Activated T-helper 1 cell treated with anti-CD3 and anti-CD28 coated beads, Interleukin-2, amount 50 U/mL, for 16 hours (primary cell): Measurements from ENCODE around the gene NELL1.

Source experiments
- DNase-seq, 2 donors: peaks; one replicate each; pipeline ENCODE4 v3.0.0-alpha.2; 2020; ENCODE audit warnings: low read depth in 1 of 2, low spot score in 1 of 2

The NELL1 gene

GRCh38 chr11:21546703-21547102 is 877.3 kb downstream of the NELL1 start:
- DNase-seq: no peak

DNA sequence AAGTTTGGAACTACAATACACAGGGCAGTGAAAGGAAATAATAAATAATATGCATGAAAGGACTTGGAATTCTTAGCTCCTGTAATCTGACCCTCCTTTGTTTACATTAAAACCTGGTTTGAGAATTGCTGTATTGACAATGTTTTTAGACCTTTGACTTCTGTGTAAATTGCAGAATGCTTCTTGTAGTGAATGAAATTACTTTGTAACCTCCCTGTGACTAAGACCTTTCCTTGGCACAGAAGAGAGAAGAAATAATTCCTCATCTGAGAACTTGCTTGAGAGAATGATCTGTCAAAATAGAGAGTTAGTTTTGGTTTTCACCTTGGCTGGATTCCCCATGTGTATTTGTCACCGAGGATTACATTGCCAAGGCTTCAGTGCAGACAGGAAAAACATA is 883.5 kb downstream of the NELL1 start:
- DNase-seq: no peak

DNA sequence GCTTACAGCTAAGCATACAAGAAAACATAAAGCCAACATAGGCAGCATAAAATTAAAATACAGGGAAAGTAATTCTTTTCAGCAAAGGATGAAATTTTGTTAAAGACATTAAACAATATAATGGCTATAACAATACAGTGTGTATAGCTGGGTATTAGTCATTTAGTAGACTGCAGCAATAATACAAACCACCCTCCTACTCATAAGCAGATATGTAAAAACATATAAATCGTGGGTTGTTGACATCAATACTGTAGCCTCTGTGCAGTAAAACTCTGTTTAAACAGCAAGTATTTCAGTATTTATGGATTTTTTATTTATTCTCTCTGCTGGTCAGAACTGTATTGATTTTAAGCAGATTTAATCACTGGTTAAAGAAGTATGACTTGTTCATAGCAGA is 884.4 kb downstream of the NELL1 start:
- no peak for DNase-seq

DNA sequence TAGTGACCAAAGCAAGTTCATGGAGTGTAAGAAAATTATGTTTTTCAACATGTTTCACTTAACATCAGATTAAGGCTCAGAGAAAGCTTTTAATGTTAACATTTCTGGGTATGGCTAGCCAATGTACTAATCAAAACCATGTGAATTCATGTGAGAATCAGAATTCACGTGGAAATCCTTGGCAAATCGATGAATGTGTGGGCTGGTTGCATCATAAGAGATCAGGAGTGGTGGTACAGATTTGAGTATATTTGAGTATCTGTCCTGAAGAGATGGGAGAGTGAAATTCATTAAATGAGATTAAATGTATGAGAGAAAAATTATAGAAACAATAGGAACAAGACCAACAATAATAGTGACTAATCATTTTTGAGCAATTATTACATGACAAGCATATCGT is 884.9 kb downstream of the NELL1 start:
- DNase-seq: no peak

DNA sequence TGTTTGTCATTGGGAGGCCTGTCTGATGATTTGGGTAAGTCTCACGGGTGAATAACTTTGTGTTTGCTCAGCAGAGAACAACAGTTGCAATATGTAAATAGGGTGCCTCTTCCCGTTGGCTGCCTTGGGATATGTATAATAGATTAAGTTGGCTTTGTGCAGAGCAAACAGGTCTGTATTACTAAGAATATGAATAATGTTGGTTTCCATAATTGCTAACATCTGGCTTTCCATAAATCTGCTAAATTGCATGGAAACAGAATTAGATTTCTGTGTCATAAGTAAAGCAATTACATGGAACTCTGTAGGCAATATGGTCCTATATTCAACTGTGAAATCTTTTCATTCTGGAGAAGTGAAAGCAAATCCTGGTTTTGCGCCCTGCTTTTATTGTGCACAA is 887.5 kb downstream of the NELL1 start:
- no peak for DNase-seq

DNA sequence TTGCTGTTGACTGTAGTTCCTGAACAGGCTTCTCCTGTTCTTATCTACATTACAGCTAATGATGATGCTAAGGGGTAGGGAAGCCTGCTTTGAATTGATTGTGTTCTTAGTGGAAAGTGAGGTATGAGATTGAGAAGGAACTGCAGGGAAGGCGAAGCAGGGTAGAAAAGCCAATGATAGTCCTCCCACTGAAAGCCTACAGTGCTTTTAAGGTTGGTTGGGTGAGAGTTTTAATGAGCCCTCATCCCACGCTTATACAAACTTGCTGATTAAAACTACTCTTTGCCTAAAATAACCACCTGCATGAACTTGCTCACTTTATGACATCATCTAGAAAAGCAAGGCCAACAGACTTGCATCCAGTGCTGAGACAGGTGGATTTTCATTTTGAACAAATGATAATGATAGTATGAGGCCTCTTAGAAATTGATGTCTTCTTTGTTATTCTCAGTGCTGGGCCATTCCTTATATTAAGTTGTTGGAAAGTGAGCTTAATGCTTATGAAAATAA is 891.1 kb downstream of the NELL1 start:
- DNase-seq: no peak

- no peak for DNase-seq
Observed at GRCh38 chr11:21561581-21561980, 892.2 kb downstream of the NELL1 start.

DNA sequence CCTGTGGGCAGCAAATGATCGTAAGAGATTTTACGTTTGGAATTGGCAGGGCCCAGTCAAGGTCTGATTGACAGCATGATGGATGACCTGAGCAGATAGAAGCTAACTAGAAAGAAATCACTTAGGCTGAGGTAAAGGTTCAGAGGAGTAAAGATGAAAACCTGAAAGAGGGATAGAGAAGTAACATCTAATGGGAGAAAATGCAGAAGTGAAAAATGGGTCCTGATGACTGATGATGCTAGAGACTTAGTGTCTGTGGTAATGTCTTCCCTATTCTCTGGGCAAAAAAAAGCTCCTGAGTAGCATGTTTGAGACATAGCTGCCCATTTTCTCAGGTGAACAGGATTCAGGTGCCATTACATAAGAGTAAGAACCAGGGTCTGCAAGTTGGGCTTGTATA is 894.7 kb downstream of the NELL1 start:
- DNase-seq: no peak

- no peak for DNase-seq
Observed at GRCh38 chr11:21564833-21565682, 895.7 kb downstream of the NELL1 start.

- no peak for DNase-seq
Observed at GRCh38 chr11:21566521-21567117, 897.2 kb downstream of the NELL1 start.

GRCh38 chr11:21567645-21568290 is 898.4 kb downstream of the NELL1 start:
- DNase-seq: no peak

DNA sequence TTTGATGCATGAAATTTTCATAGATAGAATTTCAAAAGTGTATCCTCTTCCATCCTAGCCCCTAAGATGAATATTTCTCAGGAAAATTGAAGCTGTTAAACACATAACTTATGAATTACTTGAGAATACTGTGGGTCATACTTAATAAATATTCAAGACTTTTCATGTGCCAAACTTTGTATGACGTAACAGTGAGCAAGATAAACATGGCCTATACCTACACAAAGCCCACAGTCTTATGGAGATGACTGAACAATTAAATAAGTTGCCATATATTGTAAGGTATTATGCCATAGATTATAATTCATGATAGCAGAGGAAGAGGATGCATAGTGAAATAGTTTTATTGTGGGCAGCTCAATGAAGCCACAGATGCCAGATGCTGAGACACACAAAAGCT is 902.8 kb downstream of the NELL1 start:
- DNase-seq: no peak

GRCh38 chr11:21582791-21583190 is 913.4 kb downstream of the NELL1 start:
- no peak for DNase-seq

GRCh38 chr11:21588754-21589153 is 919.4 kb downstream of the NELL1 start:
- no peak for DNase-seq

- DNase-seq: no peak
Observed at GRCh38 chr11:21602699-21603098, 933.3 kb downstream of the NELL1 start.

DNA sequence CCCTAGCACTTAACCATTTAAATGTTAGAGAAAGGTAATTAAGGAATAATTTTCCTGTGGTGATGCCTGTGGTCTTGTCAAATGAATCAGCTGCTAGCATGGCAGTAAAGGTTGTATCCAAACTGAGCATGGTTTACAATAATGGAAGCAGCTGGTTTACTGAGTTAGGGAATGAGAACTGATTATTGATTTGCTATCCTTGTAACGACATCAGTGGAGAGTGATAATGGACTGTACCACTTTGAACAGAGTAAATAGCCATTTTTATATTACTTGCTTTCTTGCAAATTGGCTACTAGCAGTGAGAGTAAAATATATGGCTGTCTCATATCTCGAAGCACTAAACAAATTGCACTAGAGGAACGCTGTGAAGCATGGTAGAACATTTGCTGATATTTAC is 934.5 kb downstream of the NELL1 start:
- no peak for DNase-seq

- DNase-seq: no peak
Observed at GRCh38 chr11:21604564-21604963, 935.2 kb downstream of the NELL1 start.

DNA sequence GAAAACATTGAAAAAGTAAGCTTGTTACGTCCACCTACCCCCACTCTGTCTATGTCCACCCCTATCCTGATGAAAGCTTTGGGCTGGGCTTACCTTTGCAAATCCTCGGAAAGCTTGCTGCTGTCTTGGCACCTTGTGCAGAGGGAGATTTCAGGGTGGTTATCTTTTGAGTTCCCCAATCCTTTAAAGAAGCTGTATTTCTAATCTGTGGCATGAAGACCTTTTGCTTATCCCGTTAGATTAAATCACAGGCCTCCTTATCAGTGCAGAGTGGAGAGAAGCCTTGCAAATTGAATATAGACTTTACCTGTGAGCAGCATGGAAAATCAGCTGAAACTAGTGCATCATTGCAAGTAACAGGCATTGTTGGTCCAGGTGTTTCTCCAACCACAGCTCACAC is 942.9 kb downstream of the NELL1 start:
- DNase-seq: no peak

DNA sequence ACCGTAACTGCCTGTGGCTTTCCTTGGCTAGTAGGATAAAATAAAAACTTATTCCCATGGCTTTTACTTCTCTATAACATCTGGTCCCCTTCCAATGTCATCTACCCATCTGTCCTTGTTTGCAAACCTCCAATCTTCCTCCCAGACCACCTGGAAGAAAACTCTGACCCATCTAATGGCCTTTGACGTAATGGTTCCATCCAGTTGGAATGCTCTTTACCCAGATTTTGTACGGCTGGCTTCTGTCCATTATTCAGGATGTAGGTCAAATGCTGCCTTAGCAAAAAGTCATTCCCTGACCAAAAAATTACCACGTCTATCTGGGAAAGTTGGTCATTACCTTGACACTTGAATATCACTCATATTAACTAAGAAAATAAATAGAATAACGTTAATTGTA is 945.6 kb downstream of the NELL1 start:
- DNase-seq: no peak

- no peak for DNase-seq
Observed at GRCh38 chr11:21615955-21616371, 946.6 kb downstream of the NELL1 start.

DNA sequence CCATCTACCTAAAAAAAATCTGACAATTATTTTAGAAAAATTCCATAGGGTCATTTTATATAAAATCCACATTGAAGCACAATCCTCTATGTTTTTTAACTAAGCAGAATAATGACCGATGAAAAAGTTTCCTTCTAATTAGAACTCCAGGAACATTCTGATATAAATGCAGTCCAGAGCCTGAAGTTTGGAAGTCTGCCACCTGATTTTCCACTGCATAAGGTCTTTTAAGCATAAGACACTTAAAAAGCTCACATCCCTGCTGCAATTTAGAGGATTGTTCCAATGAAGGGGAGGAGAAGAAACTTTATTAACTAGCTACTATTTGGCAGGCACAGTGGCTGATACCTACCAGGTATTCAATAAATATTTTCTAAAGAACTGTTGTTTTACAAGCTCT is 953.2 kb downstream of the NELL1 start:
- DNase-seq: no peak

DNA sequence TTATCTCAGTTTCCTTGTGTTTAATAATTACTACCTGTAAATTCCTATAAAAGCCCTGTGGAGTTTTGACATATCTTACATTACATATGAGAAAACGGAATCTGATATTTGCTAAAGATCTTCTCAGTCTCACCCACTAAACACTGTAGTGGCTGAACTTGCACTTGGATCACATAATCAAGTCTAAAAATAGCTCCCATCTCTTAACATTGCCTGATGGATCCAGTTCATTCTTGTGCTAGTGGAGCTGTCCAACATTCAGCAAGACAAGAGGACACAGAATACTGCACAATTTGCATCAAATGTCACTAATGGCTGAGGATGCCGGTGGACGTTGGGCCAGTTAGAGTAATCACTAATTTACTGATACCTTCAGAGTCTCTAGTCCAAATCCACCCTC is 953.6 kb downstream of the NELL1 start:
- DNase-seq: no peak
